Neural cell (in vitro differentiated cells): Measurements from ENCODE around the gene OPRM1.

Source experiments
- CTCF ChIP-seq: fragments of 450-650 bp; IDR thresholded peaks from 2 replicates; pipeline ENCODE4 v1.5.1; 2014; ENCODE audit warnings: antibody characterized with exemption, mild to moderate bottlenecking, moderate library complexity; ENCODE audit not compliant: poor library complexity, severe bottlenecking
- EZH2 ChIP-seq: fragments of 200-600, 300-800 bp; shearing (Covaris generic), sonication (generic); IDR thresholded peaks from 2 replicates; pipeline ENCODE4 v1.6.1; 2014; ENCODE audit warnings: antibody characterized with exemption, low read length, borderline replicate concordance, mild to moderate bottlenecking; ENCODE audit not compliant: insufficient read depth, poor library complexity, severe bottlenecking
- POLR2AphosphoS5 ChIP-seq: IDR thresholded peaks from 2 replicates; pipeline ENCODE4 v1.6.1; 2012
- RAD21 ChIP-seq: fragments of 450-650 bp; conservative IDR thresholded peaks from 2 replicates; pipeline ENCODE4 v1.6.1; 2014; ENCODE audit warnings: antibody characterized with exemption, mild to moderate bottlenecking, moderate library complexity
- REST ChIP-seq: IDR thresholded peaks from 2 replicates; pipeline ENCODE4 v1.6.1; 2012; ENCODE audit warnings: borderline replicate concordance
- TAF1 ChIP-seq: IDR thresholded peaks from 2 replicates; pipeline ENCODE4 v1.6.1; 2012; ENCODE audit warnings: low read depth

- no peak for TF ChIP-seq CTCF
- no peak for TF ChIP-seq POLR2AphosphoS5
- no peak for TF ChIP-seq REST
- no peak for TF ChIP-seq TAF1
- TF ChIP-seq EZH2 = no peak
- no peak for TF ChIP-seq RAD21
Observed at GRCh38 chr6:154057098-154057497, 18.1 kb downstream of the OPRM1 start.
